ENCODE data around the gene TRIM44.
"Not testable (repeated sequence)": the region's sequence is repeated elsewhere in the genome, so short reads cannot be mapped to it uniquely, and the experiment has no call there.

TRIM44 gene

GRCh38 chr11:35647421-35648093, 15.0 kb upstream of the TRIM44 start:
- DNase-seq (ENCODE audit: insufficient read length, low spot score), result no peak
- TF ChIP-seq CTCF (IDR thresholded peaks at IDR 0.05; ENCODE audit: insufficient read depth, missing control alignments), result no peak
- FAIRE-seq, result no peak

GRCh38 chr11:35650006-35650405, 12.6 kb upstream of the TRIM44 start:
- FAIRE-seq (no peak), DNase-seq (ENCODE audit: insufficient read length, low spot score) (no peak)
- no peak for TF ChIP-seq CTCF (IDR thresholded peaks at IDR 0.05; ENCODE audit: insufficient read depth, missing control alignments)

- FAIRE-seq, result no peak
- TF ChIP-seq CTCF (IDR thresholded peaks at IDR 0.05; ENCODE audit: insufficient read depth, missing control alignments), result no peak
- no peak for DNase-seq (ENCODE audit: insufficient read length, low spot score)
Observed at GRCh38 chr11:35650467-35650866, 12.1 kb upstream of the TRIM44 start.

- FAIRE-seq (no peak), DNase-seq (ENCODE audit: insufficient read length, low spot score) (no peak)
- no peak for TF ChIP-seq CTCF (IDR thresholded peaks at IDR 0.05; ENCODE audit: insufficient read depth, missing control alignments)
Observed at GRCh38 chr11:35651263-35651662, 11.3 kb upstream of the TRIM44 start.

- not testable (repeated sequence) for DNase-seq (ENCODE audit: insufficient read length, low spot score); FAIRE-seq
Observed at GRCh38 chr11:35652786-35653185, 9.8 kb upstream of the TRIM44 start.

- no peak for DNase-seq (ENCODE audit: insufficient read length, low spot score)
- no peak for TF ChIP-seq CTCF (IDR thresholded peaks at IDR 0.05; ENCODE audit: insufficient read depth, missing control alignments)
- FAIRE-seq, result no peak
Observed at GRCh38 chr11:35654711-35655110, 7.9 kb upstream of the TRIM44 start.

GRCh38 chr11:35655254-35655653, 7.3 kb upstream of the TRIM44 start:
- no peak for TF ChIP-seq CTCF (IDR thresholded peaks at IDR 0.05; ENCODE audit: insufficient read depth, missing control alignments)
- DNase-seq (ENCODE audit: insufficient read length, low spot score), result no peak
- FAIRE-seq, result no peak

- FAIRE-seq (no peak), DNase-seq (ENCODE audit: insufficient read length, low spot score) (no peak)
- TF ChIP-seq CTCF (IDR thresholded peaks at IDR 0.05; ENCODE audit: insufficient read depth, missing control alignments), result no peak
Observed at GRCh38 chr11:35655856-35656255, 6.7 kb upstream of the TRIM44 start.

All from D721Med (cell line).